Breast epithelium (tissue), 3 donors: ENCODE results near the gene APBB3.

Experiments used
- CTCF ChIP-seq, 3 donors: fragments of 450-650 bp; IDR thresholded peaks; one replicate each; pipeline ENCODE4 v1.5.1; 2016 to 2017; ENCODE audit warnings: antibody characterized with exemption in 3 of 3, mild to moderate bottlenecking in 3 of 3, moderate library complexity in 3 of 3
- POLR2A ChIP-seq: fragments of 450-650 bp; IDR thresholded peaks from one replicate; pipeline ENCODE4 v1.6.1; 2016; ENCODE audit warnings: antibody characterized with exemption, mild to moderate bottlenecking, moderate library complexity

- TF ChIP-seq CTCF (IDR thresholded peaks at IDR 0.05) (no peak), POLR2A (no peak)
Observed at GRCh38 chr5:140598836-140599235, 34.4 kb upstream of the APBB3 start.
